Mucosa of gallbladder (tissue), 1 donor: Measurements from ENCODE around the gene ZSCAN5A. TPM values are rescaled to one million over a fixed set of nuclear protein-coding genes. Genes with fewer than 3 reads are reported as not detected.
"Not testable (repeated sequence)": the region's sequence is repeated elsewhere in the genome, so short reads cannot be mapped to it uniquely, and the experiment has no call there.

Experiments used
- DNase-seq: peaks from one replicate; pipeline ENCODE4 v3.0.0-alpha.2; 2020; ENCODE audit warnings: low spot score
- total RNA-seq: library from RNA; stranded (reverse); gene quantifications from one replicate; pipeline ENCODE4 v1.2.1, GENCODE V29; 2021
- donor health status: DM: no; HTN: no; CAD: no.

ZSCAN5A gene
- total RNA-seq, 1 donor from 2014 or later, result 10.7 TPM

DNA sequence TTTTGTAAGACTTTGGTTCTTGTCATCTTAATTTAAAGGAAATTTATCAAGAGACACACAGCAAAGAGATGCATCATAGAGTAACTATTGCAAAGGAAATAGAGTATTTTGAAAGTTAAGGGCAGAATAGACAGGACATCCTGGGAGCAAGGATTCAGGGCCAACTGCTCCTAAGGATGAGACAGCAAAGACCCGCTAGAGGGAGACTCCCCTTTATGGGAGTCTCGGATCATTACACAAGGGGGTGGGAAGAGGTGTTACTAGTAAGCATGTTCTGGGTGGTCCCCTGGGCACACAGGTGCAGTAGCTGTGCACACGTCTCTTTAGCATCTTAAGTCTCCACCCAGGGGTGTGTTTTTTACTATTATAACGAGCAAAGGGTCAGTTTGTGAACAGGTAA is 102.9 kb downstream of the ZSCAN5A start:
- DNase-seq, result no peak

DNA sequence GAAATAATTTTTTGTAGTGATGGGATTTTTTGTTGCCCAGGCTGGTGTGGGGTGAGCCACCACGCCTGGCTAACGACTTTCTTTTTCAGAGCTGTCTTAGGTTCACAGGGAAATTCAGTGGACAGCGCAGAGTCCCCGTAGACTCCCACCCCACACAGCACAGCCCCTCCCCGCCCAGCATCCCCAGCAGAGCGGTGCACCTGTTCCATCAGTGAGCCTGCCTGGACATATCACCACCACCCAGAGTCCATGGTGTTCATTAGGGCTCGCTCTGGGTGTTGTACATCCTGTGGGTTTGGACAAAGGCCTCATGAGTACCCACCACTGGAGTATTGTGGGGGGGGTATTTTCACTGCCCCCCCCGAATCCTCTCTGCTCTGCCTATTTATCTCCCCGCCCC is 104.6 kb downstream of the ZSCAN5A start:
- not testable (repeated sequence) for DNase-seq

DNA sequence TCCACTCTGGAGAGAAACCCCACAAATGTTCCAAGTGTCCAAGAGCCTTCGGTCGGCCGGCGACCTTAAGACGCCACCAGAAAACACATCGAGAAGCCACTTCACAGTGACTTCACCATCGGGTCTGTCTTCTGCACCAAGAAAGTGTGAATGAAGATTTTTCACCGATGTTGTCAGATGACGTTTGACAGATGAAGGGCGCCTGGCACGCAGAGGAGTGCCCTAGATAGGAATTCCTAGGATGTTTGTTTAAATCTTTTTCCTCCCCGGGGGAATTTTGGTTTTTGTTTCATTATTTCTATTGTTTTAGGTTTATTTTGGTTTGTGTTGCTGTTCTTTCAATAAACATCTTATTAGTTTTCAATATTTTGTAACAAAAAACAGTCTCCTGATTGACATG is 105.5 kb downstream of the ZSCAN5A start:
- DNase-seq, result no peak

DNA sequence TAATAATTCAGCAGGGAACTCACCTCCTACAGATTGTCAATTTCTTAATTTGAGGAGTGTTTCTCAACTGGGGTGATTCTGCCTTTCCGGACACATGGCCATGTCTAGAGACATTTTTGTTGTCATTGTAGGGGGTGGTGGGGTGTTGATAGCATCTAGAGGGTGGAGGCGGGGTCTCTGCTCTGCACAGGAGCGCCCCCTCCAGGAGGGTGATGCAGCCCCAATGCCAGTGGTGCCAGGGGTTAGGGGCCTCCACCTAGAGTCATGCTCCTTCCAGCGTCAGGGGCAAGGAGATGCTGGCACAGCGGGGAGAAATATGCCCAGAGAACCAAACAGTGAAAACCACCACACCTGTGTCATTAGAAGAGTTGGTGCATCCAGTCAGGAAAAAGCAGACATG is 107.1 kb downstream of the ZSCAN5A start:
- DNase-seq, result not testable (repeated sequence)

DNA sequence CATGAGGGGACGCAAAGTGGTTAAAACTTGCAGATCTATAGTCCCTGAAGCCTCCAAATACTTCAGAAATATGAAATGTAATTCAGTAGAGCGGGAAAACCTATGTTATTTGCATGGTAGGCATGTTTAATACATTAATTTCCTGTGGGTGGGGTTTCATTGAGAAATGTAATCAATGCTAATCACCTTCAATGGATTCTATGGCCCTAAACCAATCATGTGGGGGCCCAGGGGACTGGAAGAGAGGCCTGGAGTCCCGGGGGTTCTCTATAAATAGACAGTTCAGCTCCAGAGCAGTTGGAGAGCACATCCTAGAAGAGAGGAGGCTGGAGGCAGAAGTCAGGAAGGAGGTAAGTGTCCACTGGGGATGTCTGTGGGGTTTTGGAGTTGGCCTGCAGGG is 112.7 kb downstream of the ZSCAN5A start, which contains the start of gene ZSCAN5C:
Gene ZSCAN5C, plus strand, starts transcription at position 301 of the 400 bp plus-strand sequence. CDS start 3,641 bp downstream, outside the sequence.
- DNase-seq, result no peak

DNA sequence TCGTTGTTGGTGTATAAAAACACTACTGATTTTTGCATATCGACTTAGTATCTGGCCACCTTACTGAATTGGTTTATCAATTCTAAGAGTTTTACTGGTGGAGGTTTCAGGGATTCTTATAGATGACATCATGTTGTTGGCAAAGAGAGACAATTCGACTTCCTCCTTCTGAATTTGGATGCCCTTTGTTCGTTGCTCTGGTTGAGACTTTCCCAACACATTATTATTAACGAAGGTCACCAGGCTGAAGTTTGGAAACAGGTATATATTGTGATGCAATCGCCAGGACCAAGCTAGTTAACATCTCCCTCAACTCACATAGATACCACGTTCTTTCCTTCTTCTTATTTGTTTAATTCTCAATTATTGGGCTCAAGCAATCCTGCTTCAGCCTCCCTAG is 115.0 kb downstream of the ZSCAN5A start:
- no peak for DNase-seq

DNA sequence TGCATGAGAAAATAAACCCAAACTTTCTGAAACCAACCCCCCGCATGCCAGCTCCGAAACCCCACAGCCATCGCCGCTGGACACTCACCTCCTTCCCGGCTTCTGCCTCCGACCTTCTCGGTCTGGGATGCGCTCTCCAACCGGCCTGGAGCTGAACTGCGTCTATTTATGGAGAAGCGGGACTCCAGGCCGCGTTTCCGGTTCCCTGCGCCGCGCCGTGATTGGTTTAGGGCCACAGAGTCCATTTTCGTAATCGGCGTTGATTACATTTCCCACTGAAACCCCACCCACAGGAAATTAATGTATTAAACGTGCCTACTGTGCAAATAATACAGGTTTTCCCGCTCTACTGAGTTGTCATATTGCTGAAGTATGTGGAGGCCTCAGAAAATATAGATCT is 117.0 kb downstream of the ZSCAN5A start, which contains the start of gene ZSCAN5B:
Gene ZSCAN5B, minus strand, starts transcription at position 138 of the 400 bp plus-strand sequence. CDS start 4,731 bp downstream, outside the sequence.
- DNase-seq, result not testable (repeated sequence)

DNA sequence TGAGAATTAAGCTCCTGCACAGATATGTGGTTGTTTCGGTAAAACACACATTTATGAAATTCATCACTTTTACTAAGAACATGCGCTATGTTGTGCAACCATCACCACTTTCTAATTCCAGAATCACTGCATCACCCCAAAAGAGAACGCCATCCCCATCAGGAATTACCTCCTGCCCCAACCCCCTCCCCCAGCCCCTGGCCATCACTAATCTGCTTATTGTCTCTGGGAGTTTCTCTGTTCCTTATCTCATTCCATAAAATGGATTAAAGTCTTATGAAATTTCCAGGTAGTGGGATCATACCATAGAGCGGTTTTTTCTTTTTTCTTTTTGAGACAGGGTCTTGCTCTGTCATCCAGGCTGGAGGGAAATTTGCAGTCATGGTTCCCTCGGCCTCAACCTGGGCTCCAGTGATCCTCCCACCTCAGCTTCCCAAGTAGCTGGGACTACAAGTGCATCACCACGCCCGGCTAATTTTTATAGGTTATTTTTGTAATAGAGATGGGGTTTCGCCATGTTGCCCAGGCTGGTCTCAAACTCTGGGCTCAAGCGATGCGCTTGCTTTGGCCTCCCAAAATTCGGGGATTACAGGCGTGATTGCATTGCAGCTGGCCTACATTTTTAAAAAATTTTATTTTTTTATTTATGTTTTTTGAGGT is 120.5 kb downstream of the ZSCAN5A start:
- DNase-seq, result no peak

DNA sequence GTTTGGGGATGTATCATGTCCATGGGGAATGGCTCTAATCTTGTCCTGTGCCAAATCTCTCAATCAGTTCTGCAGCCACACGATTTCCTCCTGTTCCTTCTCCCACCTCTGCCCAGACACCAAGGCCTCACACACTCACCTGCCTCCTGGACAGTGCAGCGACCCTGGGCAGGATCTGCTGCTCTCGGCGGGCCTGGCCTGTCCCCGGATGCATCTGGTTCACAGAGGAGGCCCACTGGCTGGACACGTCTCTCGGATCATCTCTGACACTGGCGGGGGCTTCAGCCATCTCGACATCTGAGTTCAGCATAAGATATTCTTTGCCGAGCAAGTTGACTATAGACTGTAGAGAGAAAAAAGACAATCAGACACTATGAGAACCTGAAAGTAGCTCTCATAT is 122.9 kb downstream of the ZSCAN5A start:
- DNase-seq, result no peak

DNA sequence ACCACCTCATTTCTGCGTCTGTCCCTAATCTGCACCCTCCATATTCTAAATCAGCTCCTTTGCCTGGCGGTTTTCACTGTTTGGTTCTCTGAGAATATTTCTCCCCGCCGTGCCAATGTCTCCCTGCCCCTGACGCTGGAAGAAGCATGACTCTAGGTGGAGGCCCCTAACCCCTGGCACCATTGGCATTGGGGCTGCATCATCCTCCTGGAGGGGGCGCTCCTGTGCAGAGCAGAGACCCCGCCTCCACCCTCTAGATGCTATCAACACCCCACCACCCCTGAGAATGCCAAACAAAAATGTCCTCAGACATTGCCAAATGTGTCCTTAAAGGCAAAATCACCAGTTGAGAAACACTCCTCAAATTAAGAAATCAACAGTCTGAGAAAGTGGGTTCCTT is 123.5 kb downstream of the ZSCAN5A start:
- DNase-seq, result no peak

DNA sequence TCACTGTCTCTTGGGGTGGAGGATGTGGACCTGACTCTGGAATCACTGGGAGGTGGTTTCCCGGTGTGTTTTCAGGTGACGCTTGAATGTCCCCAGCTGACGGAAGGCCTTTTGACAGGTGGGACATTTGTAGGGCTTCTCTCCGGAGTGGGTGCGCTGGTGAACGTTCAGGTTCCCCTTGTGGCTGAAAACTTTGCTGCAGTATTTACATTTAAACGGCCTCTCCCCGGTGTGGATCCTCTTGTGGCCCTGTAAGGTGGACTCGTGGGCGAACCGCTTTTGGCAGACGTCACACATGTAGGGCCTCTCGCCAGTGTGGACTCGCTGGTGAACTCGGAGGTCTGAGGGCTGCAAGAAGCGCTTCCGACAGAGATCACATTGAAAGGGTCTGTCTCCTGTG is 124.9 kb downstream of the ZSCAN5A start:
- no peak for DNase-seq

DNA sequence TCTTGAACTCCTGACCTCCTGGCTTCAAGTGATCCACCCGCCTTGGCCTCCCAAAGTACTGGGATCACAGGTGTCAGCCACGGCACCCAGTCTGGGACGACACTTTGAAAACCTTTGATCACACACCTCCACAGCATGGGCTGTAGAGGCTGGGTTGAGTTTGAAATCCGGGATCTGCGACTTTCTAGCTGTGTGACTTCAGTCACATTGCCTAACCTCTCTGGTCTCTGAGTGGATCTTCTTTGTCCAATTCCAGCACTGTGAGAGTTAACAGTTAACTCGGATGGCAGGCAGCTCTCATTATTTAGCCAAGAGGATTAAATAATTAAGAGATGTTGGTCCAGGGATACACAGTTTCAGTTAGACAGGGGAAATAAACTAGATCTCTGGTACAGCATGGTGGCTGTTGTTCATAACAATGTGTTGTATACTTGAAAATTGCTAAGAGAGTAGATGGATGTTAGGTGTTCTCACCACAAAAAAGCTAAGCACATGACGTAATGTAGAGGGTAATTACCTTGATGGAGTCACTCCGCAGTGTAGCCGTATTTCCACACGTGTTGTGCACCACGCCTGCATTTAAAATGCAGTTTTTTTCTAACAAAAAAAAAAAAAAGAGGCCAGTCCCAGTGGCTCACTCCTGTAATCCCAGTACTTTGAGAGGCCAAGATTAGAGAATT is 136.9 kb downstream of the ZSCAN5A start:
- no peak for DNase-seq

DNA sequence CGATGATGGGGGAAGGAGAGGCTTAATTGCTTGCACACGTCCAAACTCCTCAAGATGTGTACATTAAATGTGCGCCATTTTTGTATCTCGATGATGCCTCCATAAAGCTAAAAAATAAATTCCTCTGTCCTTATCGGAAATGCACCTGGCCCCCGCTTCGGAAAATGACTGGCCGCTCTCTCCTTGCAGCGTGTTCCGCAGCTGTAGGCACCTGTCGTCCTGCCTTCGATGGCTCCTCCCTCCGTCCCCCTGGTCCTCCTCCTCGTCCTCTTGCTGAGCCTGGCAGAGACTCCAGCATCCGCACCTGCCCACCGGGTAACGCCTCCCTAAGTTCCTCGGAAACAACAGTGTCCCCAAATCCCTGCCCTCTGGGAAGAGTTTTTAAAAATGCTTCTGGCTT is 137.8 kb downstream of the ZSCAN5A start:
- no peak for DNase-seq

DNA sequence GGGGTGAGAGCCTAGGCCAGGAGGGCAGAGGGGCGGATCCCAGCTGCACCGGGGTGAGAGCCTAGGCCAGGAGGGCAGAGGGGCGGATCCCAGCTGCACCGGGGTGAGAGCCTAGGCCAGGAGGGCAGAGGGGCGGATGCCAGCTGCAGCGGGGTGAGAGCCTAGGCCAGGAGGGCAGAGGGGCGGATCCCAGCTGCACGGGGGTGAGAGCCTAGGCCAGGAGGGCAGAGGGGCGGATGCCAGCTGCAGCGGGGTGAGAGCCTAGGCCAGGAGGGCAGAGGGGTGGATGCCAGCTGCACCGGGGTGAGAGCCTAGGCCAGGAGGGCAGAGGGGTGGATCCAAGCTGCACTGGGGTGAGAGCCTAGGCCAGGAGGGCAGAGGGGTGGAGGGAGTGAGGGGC is 138.3 kb downstream of the ZSCAN5A start:
- DNase-seq, result not testable (repeated sequence)

DNA sequence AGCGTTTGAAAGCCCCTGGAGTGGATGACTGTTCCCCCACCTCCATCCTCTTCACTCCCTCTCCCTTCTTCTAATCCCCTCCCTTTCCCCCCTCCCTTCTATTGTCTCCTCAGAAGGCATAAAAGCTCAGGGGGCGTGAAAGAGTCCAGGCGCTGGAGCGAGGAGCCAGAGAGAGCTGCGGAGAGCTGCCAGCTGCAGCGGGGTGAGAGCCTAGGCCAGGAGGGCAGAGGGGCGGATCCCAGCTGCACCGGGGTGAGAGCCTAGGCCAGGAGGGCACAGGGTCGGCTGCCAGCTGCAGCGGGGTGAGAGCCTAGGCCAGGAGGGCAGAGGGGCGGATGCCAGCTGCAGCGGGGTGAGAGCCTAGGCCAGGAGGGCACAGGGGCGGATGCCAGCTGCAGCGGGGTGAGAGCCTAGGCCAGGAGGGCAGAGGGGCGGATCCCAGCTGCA is 138.8 kb downstream of the ZSCAN5A start, which contains the start of gene GALP:
Gene GALP, plus strand, starts transcription at position 148 of the 447 bp plus-strand sequence. CDS start 1,101 bp downstream, outside the sequence.
- not testable (repeated sequence) for DNase-seq

DNA sequence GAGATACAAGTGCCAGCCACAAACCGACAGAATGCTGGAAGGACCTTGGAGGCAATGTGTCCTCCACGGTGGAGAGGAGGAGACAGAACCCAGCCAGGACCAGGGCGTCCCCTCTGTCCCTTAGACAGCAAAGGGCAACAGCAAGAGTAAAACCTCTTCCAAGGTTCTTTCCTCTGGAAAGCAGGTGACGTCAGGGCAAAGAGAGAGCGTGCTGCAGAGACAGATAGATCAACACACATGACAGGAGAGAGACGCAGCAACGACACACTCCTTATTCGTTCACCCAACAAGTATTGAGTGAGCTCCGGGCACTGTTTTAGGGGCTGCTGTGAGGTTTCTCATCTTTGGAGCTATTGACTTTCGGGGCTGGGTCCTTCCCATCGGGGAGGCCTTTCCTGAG is 140.1 kb downstream of the ZSCAN5A start:
- no peak for DNase-seq

DNA sequence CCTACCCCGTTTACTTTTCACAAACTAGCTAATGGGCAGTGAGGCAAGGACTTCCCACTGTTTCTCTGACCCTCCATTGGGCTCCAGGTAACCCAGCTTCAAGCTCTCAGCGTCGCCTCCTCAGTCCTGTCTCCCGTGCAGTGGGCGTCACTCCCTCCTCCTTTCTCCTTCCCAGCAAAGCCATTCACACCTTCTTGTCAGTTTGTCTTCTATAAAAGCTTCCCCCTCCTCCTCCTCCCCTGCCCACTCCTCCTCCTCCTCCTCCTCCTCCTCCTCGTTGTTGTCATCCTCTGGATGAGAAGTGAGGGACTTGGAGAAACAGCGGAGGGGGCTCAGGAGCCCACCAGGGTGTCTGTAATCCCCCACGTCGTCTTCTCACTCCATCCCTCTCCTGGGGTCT is 140.6 kb downstream of the ZSCAN5A start:
- DNase-seq, result no peak

Other genes with a start within 250 kb of the ZSCAN5A start
- 38.2 TPM for gene ZNF787, start 193.5 kb downstream of the ZSCAN5A start, total RNA-seq
- 76.2 TPM for gene ZNF444, start 173.6 kb downstream of the ZSCAN5A start, total RNA-seq
- not detected for gene GALP, start 138.8 kb downstream of the ZSCAN5A start, total RNA-seq
- gene ZSCAN5B, start 117.1 kb downstream of the ZSCAN5A start, total RNA-seq, result not detected
- not detected for gene ZSCAN5C, start 112.6 kb downstream of the ZSCAN5A start, total RNA-seq
- gene EDDM13, start 42.1 kb downstream of the ZSCAN5A start, total RNA-seq, result not detected
- gene ZNF582, start 78.7 kb upstream of the ZSCAN5A start, total RNA-seq, result 8.3 TPM
- 6.7 TPM for gene ZNF583, start 89.5 kb upstream of the ZSCAN5A start, total RNA-seq
- gene ZNF667, start 162.5 kb upstream of the ZSCAN5A start, total RNA-seq, result 9.4 TPM
- gene ZNF471, start 193.0 kb upstream of the ZSCAN5A start, total RNA-seq, result 14.9 TPM
- gene ZFP28, start 224.1 kb upstream of the ZSCAN5A start, total RNA-seq, result 9.4 TPM